ENCODE data around the gene RRAGD.

- TF ChIP-seq ZNF274 (IDR thresholded peaks at IDR 0.05; ENCODE audit: low read depth, low read length) (no peak), SUZ12 (IDR thresholded peaks at IDR 0.05; ENCODE audit: extremely low read depth, insufficient read depth, insufficient read length) (no peak)
Observed at GRCh38 chr6:89368999-89369398, 43.1 kb downstream of the RRAGD start.

Data from NT2/D1 (cell line).